ENCODE data around the gene COL4A1.

GRCh38 chr13:110201114-110201513 lies 105.8 kb downstream of the COL4A1 start:
- TF ChIP-seq, protein P1, sequence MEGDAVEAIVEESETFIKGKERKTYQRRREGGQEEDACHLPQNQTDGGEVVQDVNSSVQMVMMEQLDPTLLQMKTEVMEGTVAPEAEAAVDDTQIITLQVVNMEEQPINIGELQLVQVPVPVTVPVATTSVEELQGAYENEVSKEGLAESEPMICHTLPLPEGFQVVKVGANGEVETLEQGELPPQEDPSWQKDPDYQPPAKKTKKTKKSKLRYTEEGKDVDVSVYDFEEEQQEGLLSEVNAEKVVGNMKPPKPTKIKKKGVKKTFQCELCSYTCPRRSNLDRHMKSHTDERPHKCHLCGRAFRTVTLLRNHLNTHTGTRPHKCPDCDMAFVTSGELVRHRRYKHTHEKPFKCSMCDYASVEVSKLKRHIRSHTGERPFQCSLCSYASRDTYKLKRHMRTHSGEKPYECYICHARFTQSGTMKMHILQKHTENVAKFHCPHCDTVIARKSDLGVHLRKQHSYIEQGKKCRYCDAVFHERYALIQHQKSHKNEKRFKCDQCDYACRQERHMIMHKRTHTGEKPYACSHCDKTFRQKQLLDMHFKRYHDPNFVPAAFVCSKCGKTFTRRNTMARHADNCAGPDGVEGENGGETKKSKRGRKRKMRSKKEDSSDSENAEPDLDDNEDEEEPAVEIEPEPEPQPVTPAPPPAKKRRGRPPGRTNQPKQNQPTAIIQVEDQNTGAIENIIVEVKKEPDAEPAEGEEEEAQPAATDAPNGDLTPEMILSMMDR (IDR thresholded peaks at IDR 0.05): no peak
- no peak for TF ChIP-seq POLR2A (IDR thresholded peaks at IDR 0.05)
- no peak for TF ChIP-seq POLR2AphosphoS5 (IDR thresholded peaks at IDR 0.05)

All from gastroesophageal sphincter (tissue), 3 donors.